Progenitor cell of endocrine pancreas (in vitro differentiated cells): Measurements from ENCODE around the gene KANSL2. TPM values are rescaled to one million over a fixed set of nuclear protein-coding genes. Genes with fewer than 3 reads are reported as not detected.
"Not testable (repeated sequence)": the region's sequence is repeated elsewhere in the genome, so short reads cannot be mapped to it uniquely, and the experiment has no call there.

Experiments used
- DNase-seq: peaks from one replicate; pipeline ENCODE4 v3.0.0; 2021; ENCODE audit warnings: low spot score; ENCODE audit not compliant: unreplicated experiment
- H3K27ac Mint-ChIP-seq: 2 replicates; pipeline ENCODE4 v1.8.0; 2021; ENCODE audit warnings: mild to moderate bottlenecking, moderate library complexity, mixed read lengths
- H3K27me3 Mint-ChIP-seq: 2 replicates; pipeline ENCODE4 v1.8.0; 2021; ENCODE audit warnings: mixed read lengths
- H3K36me3 Mint-ChIP-seq: 2 replicates; pipeline ENCODE4 v1.8.0; 2022; ENCODE audit warnings: mixed read lengths; ENCODE audit not compliant: insufficient read depth
- H3K4me1 Mint-ChIP-seq: 2 replicates; pipeline ENCODE4 v1.8.0; 2021; ENCODE audit warnings: low read depth, mixed read lengths
- H3K4me3 Mint-ChIP-seq: 2 replicates; pipeline ENCODE4 v1.8.0; 2021; ENCODE audit warnings: low read depth, mild to moderate bottlenecking, moderate library complexity, mixed read lengths
- H3K9me3 Mint-ChIP-seq: 2 replicates; pipeline ENCODE4 v1.8.0; 2021; ENCODE audit warnings: low read depth, mixed read lengths
- CTCF ChIP-seq: fragments of 200-600 bp; sonication (generic); IDR thresholded peaks from one replicate; pipeline ENCODE4 v1.5.0; 2021; ENCODE audit warnings: antibody characterized with exemption, mild to moderate bottlenecking; ENCODE audit not compliant: unreplicated experiment
- long read RNA-seq: library from polyadenylated mRNA; unstranded; transcript quantifications from one replicate; pipeline ENCODE4 v2.0.0, GENCODE V29; 2020
- total RNA-seq: library from RNA; stranded (reverse); gene quantifications from 2 replicates; pipeline ENCODE4 v1.2.1, GENCODE V29; 2021

Gene KANSL2
- 49.5 and 54.4 TPM in 2 replicates for total RNA-seq
- long read RNA-seq, partial matches to known transcripts, result 18 of 277 reads
- long read RNA-seq, other reads (novel, unspliced or antisense), result 257 of 277 reads

- H3K27ac Mint-ChIP-seq, result peak within 1 kb of the TSS; percentile 99
- H3K4me3 Mint-ChIP-seq, result peak within 1 kb of the TSS; percentile 99
- peak; percentile 91 for DNase-seq
- H3K9me3 Mint-ChIP-seq, result no peaks in the 10 kb centered on the region
- H3K4me1 Mint-ChIP-seq, result peaks cover 27% of the 10 kb centered on the region
- peaks cover 19% of the 10 kb centered on the region for H3K36me3 Mint-ChIP-seq
- no peak for TF ChIP-seq CTCF
- no peaks in the 10 kb centered on the region for H3K27me3 Mint-ChIP-seq
Measured at GRCh38 chr12:48681710-48682532, at the start of gene KANSL2. Gene KANSL2 (minus strand): TSS chr12:48682238. CDS start chr12:48681632, 606 bp downstream.

GRCh38 chr12:48728807-48729206, 46.8 kb upstream of the KANSL2 start:
- Mint-ChIP-seq H3K36me3 (no peaks in the 10 kb centered on the region), H3K4me3 (no peak overlapping the region), H3K27me3 (no peaks in the 10 kb centered on the region), H3K4me1 (no peaks in the 10 kb centered on the region), H3K27ac (no peak overlapping the region), H3K9me3 (no peaks in the 10 kb centered on the region)
- TF ChIP-seq CTCF, result no peak
- no peak for DNase-seq

DNA sequence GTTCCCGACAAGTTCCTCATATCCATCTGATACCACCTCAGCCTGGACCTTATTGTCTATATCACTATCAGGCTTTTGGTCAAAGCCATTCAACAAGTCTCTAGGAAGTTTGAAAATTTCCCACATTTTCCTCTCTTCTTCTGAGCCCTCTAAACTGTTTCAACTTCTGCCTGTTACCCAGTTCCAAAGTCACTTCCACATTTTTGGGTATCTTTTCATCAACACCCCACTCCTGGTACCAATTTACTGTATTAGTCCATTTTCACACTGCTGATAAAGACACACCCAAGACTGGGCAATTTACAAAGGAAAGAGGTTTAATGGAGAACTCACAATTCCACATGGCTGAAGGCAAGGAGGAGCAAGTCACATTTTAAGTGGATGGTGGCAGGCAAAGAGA, 38.7 kb upstream of the KANSL2 start:
- not testable (repeated sequence) for H3K36me3 Mint-ChIP-seq, H3K27me3 Mint-ChIP-seq, DNase-seq, H3K27ac Mint-ChIP-seq, H3K4me1 Mint-ChIP-seq, H3K4me3 Mint-ChIP-seq
- H3K9me3 Mint-ChIP-seq, result peaks cover 11% of the 10 kb centered on the region

GRCh38 chr12:48720171-48720570, 38.1 kb upstream of the KANSL2 start:
- not testable (repeated sequence) for H3K4me1 Mint-ChIP-seq

DNA sequence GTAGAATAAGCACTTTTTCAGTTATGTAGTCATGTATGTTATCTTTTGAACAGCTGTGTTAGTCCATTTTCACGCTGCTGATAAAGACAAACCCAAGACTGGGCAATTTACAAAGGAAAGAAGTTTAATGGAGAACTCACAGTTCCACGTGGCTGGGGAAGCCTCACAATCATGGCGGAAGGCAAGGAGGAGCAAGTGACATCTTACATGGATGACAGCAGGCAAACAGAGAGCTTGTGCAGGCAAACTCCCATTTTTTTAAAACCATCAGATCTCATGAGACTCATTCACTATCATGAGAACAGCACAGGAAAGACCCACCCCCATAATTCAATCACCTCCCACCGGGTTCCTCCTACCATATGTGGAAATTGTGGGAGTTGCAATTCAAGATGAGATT, 37.0 kb upstream of the KANSL2 start:
- H3K9me3 Mint-ChIP-seq, result peaks cover 11% of the 10 kb centered on the region
- peaks cover 15% of the 10 kb centered on the region for H3K4me1 Mint-ChIP-seq
- not testable (repeated sequence) for H3K36me3 Mint-ChIP-seq, H3K27ac Mint-ChIP-seq, DNase-seq, H3K27me3 Mint-ChIP-seq, H3K4me3 Mint-ChIP-seq

More at GRCh38 chr12:48720171-48720570, 38.1 kb upstream of the KANSL2 start:
- H3K27me3 Mint-ChIP-seq, H3K27ac Mint-ChIP-seq, DNase-seq, H3K36me3 Mint-ChIP-seq, H3K4me3 Mint-ChIP-seq: not testable (repeated sequence)
- peaks cover 11% of the 10 kb centered on the region for H3K9me3 Mint-ChIP-seq

DNA sequence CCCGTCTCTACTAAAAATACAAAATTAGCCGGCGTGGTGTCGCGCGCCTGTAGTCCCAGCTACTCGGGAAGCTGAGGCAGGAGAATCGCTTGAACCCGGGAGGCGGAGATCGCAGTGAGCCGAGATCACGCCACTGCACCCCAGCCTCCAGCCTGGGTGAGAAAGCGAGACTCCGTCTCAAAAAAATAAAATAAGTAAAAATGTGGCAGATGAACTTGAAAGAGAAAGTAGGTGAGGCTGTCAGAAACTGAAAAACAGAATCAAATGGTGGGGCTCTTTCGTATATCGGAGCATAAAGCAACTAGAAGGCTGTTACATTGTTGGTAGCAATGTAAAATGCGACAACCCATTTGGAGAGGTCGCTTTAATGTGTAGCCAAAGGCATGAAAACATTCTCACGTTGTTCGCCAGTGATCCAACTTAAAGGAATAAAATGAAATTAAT, 35.2 kb upstream of the KANSL2 start:
- no peak for DNase-seq
- Mint-ChIP-seq H3K4me1 (peaks cover 17% of the 10 kb centered on the region), H3K4me3 (peak overlapping the region; percentile 89), H3K9me3 (peaks cover 11% of the 10 kb centered on the region), H3K27ac (peak overlapping the region; percentile 99), H3K27me3 (no peaks in the 10 kb centered on the region), H3K36me3 (peaks cover 6% of the 10 kb centered on the region)
- no peak for TF ChIP-seq CTCF
